ENCODE data around the gene ALOXE3.
"Not testable (repeated sequence)": the region's sequence is repeated elsewhere in the genome, so short reads cannot be mapped to it uniquely, and the experiment has no call there.

Gene ALOXE3

DNA sequence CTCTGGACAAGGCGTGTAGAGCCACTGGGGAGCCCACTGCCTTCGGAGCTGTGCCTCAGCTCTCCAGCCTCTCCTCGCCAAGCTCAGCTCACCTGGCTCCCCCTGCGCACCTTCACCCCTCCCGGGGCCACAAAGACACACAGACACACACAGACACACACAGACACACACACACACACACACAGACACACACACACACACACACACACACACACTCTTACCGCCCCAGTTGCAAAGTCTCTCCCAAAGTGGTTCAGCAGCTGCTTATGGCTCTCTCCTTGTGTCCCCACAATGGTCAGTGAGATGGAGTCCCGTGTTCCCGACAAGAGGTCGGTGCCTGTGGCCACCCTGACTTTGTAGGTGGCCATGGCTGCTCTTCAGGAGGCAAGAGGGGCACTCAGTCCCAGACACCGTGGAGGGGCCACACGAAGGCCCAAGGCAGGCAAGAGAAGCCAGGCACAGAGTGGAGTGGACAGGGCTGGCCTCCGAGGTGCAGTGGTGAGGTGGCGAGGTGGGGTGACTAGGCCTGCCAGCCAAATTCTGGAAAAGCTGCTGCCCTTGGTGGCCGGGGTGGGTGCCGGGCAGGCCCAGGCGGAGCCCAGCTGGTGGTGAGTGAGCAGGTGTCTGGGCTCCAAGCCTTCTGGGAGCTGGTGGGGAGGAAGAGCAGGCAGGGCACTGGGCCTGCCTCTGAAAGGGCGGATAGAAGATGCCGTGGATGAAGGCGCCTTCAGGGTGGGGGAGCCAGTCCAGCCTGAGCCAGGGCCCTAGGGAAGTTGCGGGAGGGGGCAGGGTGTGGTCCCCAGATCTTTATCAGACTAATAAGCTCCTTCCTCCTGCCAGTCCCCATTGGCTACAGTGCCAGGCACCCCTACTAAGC is 31.0 kb downstream of the ALOXE3 start, which contains the start of gene ALOX12B:
Gene ALOX12B, minus strand, starts transcription at position 642 of the 877 bp plus-strand sequence. Its CDS starts 274 bp downstream, at position 368.
- no peak within 1 kb of the TSS for H3K27ac ChIP-seq
- TF ChIP-seq CTCF (IDR thresholded peaks at IDR 0.05) (no peak), ZFX (IDR thresholded peaks at IDR 0.05; ENCODE audit: borderline replicate concordance) (no peak)

DNA sequence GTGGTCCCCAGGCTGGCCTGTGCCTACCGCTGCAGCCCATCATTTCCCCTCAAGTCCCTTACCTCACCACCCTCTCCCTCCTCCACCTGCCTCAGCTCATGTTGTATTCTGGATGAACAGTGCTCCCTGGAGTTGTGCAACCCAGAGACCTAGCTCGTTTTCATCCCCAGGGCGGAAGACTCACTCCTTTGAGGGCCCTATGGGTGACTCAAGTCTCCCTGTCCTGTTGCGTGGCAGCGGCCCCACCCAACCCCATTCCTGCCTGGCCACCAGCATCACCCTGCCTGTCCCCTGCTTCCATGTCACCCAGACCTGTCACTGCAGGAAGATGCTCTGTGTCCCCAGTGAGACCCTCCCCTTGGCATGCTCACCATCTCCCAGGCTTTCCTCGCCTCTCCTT is 34.1 kb downstream of the ALOXE3 start:
- TF ChIP-seq CTCF (IDR thresholded peaks at IDR 0.05) (no peak), ZFX (IDR thresholded peaks at IDR 0.05; ENCODE audit: borderline replicate concordance) (no peak)
- no peak overlapping the region for H3K27ac ChIP-seq

- H3K27ac ChIP-seq: no peak overlapping the region
- no peak for TF ChIP-seq ZFX (IDR thresholded peaks at IDR 0.05; ENCODE audit: borderline replicate concordance)
These were observed 36.0 kb downstream of the ALOXE3 start for GRCh38 chr17:8082292-8082691.

- H3K27ac ChIP-seq: no peak overlapping the region
- TF ChIP-seq ZFX (IDR thresholded peaks at IDR 0.05; ENCODE audit: borderline replicate concordance) (no peak), CTCF (IDR thresholded peaks at IDR 0.05) (no peak)
These were observed 36.4 kb downstream of the ALOXE3 start for GRCh38 chr17:8081876-8082275.

GRCh38 chr17:8080799-8081219 is 37.5 kb downstream of the ALOXE3 start:
- TF ChIP-seq ZFX (IDR thresholded peaks at IDR 0.05; ENCODE audit: borderline replicate concordance) (no peak), CTCF (IDR thresholded peaks at IDR 0.05) (no peak)
- no peak overlapping the region for H3K27ac ChIP-seq

DNA sequence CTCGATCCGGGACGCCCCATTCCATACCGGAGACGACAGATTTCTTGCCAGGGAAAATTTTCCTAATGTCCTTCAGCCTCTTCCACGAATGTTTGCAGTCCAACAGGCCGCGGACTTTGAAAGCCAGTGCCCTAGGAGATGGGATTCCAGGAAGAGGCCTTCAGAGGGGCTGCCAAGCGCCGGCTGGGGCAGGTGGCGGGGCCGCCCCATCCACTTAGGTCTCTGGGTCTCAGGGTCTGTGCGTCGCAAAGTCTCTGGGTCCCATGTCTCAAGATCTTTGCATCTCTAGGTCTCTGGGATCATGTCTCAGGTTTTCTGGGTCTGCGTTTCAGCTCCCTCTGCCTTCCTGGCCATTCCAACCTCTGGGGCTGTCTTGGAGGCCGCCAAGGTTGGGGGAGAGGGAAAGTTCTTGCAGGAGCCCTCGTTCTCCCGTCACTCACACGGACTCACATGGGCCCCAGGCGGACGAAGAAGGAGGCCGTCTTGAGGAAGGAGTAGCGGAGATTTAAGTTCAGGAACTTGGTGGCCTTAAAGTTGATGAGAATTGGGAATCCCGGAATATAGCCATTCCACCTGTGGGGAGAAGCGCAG is 38.0 kb downstream of the ALOXE3 start:
- peak overlapping the region; percentile 77 for H3K27ac ChIP-seq
- TF ChIP-seq CTCF (IDR thresholded peaks at IDR 0.05): peak; percentile 48
- no peak for TF ChIP-seq ZFX (IDR thresholded peaks at IDR 0.05; ENCODE audit: borderline replicate concordance)

DNA sequence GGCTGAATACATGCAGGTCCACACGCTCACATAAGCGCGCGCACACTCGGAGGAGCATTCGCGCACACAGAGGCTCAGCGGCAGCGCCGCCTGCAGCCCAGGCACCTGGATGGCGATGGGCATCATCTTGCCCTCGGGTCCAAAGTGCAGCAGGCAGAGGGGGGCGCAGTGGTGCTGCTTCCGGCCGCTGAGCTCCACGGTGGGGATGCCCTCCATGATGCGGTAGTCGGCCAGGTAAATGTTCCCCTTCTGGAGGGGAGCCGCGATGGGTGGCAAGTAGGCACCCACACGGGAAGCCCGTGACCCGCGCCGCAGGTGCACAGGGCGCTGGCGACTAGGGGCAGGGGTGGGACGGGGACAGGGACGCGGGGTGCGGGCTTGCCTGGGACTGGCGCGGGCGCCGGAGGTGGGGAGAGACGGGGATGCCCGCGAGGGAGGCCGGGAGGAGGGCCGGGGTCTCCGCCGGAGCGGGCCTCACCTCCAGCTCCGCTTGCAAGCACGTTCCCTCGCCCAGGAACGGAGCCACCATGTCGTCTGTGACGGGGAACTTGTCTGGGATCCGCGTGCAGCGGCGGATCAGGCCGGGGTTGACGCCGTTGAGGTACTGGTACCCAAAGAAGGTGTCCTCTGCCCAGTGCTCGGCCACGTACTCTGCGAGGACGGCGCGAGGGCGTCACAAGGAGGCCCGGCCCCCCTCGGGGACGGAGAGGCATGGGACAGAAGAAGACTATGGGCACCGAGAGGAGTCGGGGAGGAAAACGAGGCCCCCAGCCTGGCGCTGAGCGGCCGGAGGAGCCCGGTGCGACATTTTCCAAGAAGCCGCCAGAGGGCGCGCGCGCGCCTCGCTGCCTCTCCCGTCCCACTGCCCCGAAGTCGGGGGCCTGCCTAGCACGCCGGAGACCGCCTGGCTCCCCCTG is 38.8 kb downstream of the ALOXE3 start:
- TF ChIP-seq ZFX (IDR thresholded peaks at IDR 0.05; ENCODE audit: borderline replicate concordance) (no peak), CTCF (IDR thresholded peaks at IDR 0.05) (peak; percentile 94)
- H3K27ac ChIP-seq: peak overlapping the region; percentile 77

- H3K27ac ChIP-seq: not testable (repeated sequence)
These were observed 40.4 kb downstream of the ALOXE3 start for GRCh38 chr17:8077939-8078338.

Data from 22Rv1 (cell line).